Omental fat pad (tissue), 4 donors: ENCODE data around the gene DAO. TPM values are rescaled to one million over a fixed set of nuclear protein-coding genes. Genes with fewer than 3 reads are reported as not detected.

Experiments
- ATAC-seq: fragments of 150-250 bp; one replicate; pipeline ENCODE4 v1.9.1; 2016; ENCODE audit warnings: mild to moderate bottlenecking, moderate library complexity; ENCODE audit not compliant: low FRiP score
- DNase-seq: peaks from one replicate; pipeline ENCODE4 v3.0.0-alpha.2; 2019; ENCODE audit warnings: low spot score
- total RNA-seq, 4 donors: library from RNA; depleted of rRNA; stranded (reverse); fragments of >200 nt; gene quantifications; one replicate each; pipeline ENCODE4 v1.1.0, GENCODE V29; 2016
- TF ChIP-seq, protein P1 (sequence below), 3 donors: fragments of 450-650 bp; IDR thresholded peaks; one replicate each; pipeline ENCODE4 v1.5.1; 2016 to 2017; ENCODE audit warnings: antibody characterized with exemption in 3 of 3, mild to moderate bottlenecking in 3 of 3, moderate library complexity in 2 of 3

DAO gene
- total RNA-seq, 4 donors from 2014 or later, result not detected

DNA sequence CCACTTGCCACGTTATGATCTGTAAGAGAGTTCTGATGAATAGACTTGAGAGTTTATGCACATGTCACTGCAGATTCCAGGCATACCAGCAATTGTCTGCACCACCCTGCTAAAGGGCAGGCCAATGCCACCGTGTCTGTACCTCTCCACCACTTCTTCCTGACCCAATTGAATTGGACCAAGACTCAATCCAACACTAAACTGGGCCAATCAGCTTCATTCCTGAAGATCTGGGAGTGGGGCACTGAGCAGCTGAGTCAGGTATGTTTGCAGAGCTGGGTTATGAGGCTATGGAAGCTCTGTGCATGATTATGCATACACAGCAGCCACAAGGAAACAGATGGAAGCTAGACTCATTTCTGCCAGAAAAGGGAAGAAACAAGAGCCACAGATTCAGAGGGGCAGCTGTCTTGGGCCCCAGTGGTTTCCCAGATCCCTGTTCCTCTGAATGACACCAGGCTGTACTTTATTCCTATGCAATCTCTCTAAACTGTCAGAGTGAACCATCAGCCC lies 28.0 kb downstream of the DAO start:
- ATAC-seq, result peak; percentile 19
- DNase-seq, result no peak
- TF ChIP-seq, protein P1, sequence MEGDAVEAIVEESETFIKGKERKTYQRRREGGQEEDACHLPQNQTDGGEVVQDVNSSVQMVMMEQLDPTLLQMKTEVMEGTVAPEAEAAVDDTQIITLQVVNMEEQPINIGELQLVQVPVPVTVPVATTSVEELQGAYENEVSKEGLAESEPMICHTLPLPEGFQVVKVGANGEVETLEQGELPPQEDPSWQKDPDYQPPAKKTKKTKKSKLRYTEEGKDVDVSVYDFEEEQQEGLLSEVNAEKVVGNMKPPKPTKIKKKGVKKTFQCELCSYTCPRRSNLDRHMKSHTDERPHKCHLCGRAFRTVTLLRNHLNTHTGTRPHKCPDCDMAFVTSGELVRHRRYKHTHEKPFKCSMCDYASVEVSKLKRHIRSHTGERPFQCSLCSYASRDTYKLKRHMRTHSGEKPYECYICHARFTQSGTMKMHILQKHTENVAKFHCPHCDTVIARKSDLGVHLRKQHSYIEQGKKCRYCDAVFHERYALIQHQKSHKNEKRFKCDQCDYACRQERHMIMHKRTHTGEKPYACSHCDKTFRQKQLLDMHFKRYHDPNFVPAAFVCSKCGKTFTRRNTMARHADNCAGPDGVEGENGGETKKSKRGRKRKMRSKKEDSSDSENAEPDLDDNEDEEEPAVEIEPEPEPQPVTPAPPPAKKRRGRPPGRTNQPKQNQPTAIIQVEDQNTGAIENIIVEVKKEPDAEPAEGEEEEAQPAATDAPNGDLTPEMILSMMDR (IDR thresholded peaks at IDR 0.05), result no peak

- ATAC-seq (no peak), DNase-seq (no peak)
- TF ChIP-seq, protein P1 (IDR thresholded peaks at IDR 0.05), result no peak
Measured at GRCh38 chr12:108910336-108910735, 30.4 kb downstream of the DAO start.

GRCh38 chr12:108911915-108912314 lies 32.0 kb downstream of the DAO start:
- no peak for DNase-seq
- TF ChIP-seq, protein P1 (IDR thresholded peaks at IDR 0.05), result no peak
- ATAC-seq, result no peak

DNA sequence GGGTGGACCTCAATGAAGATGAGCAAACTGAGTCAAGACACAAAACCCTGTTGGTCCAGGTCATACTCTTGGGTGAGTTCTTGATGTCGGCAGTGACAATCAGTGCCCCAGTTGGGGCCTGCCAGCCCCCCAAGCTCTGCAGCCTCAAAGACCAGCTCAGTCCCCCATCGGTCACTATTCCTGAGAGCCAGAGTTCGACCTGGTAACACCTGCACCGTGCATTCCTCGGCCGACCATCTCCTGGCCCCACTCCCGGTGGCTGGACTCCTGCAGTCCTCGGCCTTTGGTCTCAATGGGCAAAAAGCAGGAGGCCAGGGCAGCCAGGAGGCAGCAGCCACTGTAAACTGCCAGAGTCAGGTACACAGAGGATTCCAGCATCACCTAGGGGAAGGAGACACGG lies 32.5 kb downstream of the DAO start:
- TF ChIP-seq, protein P1 (IDR thresholded peaks at IDR 0.05), result no peak
- DNase-seq, result no peak
- no peak for ATAC-seq

GRCh38 chr12:108914121-108914531 lies 34.2 kb downstream of the DAO start:
- TF ChIP-seq, protein P1 (IDR thresholded peaks at IDR 0.05), result no peak
- ATAC-seq (peak; percentile 77), DNase-seq (peak; percentile 27)

DNA sequence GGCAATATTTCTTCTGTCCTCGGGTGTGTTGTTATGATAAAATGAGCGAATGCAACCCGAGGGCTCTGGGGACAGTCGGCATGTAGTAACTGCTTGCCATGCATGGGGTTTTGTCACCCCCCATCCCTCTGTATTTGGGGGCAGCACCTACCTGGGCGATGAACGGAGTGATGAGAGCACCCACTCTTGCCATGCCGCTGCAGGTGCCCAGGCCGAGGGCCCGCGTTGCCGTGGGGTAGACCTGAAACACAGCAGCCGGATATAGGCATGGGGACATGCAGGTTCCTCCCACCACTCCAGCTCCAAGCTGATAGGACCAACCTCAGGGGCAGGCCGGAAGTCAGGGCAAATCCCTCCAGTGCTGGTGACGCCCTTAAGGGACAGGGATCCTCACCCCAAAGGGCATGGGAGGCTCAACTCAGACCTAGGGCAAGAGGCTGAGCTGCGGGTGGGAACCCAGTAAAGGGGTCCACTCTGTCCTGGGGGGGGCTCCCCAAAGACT lies 35.8 kb downstream of the DAO start:
- TF ChIP-seq, protein P1 (IDR thresholded peaks at IDR 0.05), result no peak
- no peak for DNase-seq

GRCh38 chr12:108916336-108916735 lies 36.4 kb downstream of the DAO start:
- ATAC-seq, result no peak
- DNase-seq, result no peak
- TF ChIP-seq, protein P1 (IDR thresholded peaks at IDR 0.05), result no peak

More for the DNA sequence above, 35.8 kb downstream of the DAO start:
- ATAC-seq, result no peak
